Body of pancreas (tissue), 4 donors: ENCODE results near the gene WARS2. TPM values are rescaled to one million over a fixed set of nuclear protein-coding genes. Genes with fewer than 3 reads are reported as not detected.
A peak's percentile ranks its signal among the peaks of the same experiment; 100 is the strongest.

ENCODE experiments used
- ATAC-seq: fragments of 150-250 bp; one replicate; pipeline ENCODE4 v1.9.1; 2016
- DNase-seq, 4 donors: peaks; one replicate each; pipeline ENCODE4 v3.0.0-alpha.2; 2019
- H3K27ac ChIP-seq, 4 donors: fragments of 200-600 bp; sonication (generic); 1 replicate in 3 of 4; 2 replicates in 1 of 4; pipeline versions ENCODE4 v1.5.1 to v1.6.1; 2016 to 2019; ENCODE audit warnings: mild to moderate bottlenecking in 1 of 4, mixed read lengths in 1 of 4, moderate library complexity in 1 of 4
- H3K27me3 ChIP-seq, 2 donors: fragments of 200-600 bp; sonication (generic); one replicate each; pipeline ENCODE4 v1.6.0; 2016; ENCODE audit warnings: mild to moderate bottlenecking in 1 of 2
- H3K36me3 ChIP-seq, 2 donors: fragments of 200-600 bp; sonication (generic); replicated peaks in 1 of 2; 2 replicates each; pipeline ENCODE4 v1.5.1; 2016; ENCODE audit warnings: low read depth in 2 of 2; ENCODE audit not compliant: insufficient read depth in 1 of 2
- H3K4me1 ChIP-seq: fragments of 200-600 bp; sonication (generic); one replicate; pipeline ENCODE4 v1.6.0; 2016
- H3K4me3 ChIP-seq, 2 donors: fragments of 200-600 bp; sonication (generic); 1 replicate in 1 of 2; 2 replicates in 1 of 2; pipeline ENCODE4 v1.5.1; 2016 to 2019
- H3K9me3 ChIP-seq, 3 donors: fragments of 200-600 bp; sonication (generic); 1 replicate in 2 of 3; 2 replicates in 1 of 3; pipeline ENCODE4 v1.5.1; 2016
- CTCF ChIP-seq, 7 experiments: fragments of 450-650 bp in 4 of 7; fragments of 200-600 bp in 3 of 7; sonication (generic) in 3 of 7; IDR thresholded peaks; one replicate each; pipeline ENCODE4 v1.5.1; 2016 to 2019; ENCODE audit warnings: antibody characterized with exemption in 7 of 7
- POLR2A ChIP-seq, 3 donors: fragments of 450-650 bp; IDR thresholded peaks; one replicate each; pipeline ENCODE4 v1.6.1; 2016; ENCODE audit warnings: antibody characterized with exemption in 3 of 3, mild to moderate bottlenecking in 2 of 3
- WGBS, 2 donors: methylation state at CpG; one replicate each; pipeline ENCODE4 v1.1.5; 2017; 5-methylcytosine and 5-hydroxymethylcytosine counted together
- intact Hi-C: fragments of 100-400 bp; cut with DNase I; formaldehyde crosslinking; loops from one replicate; pipeline ENCODE4 v1.15.1; 2023
- total RNA-seq, 2 donors: library from RNA; depleted of rRNA; stranded (reverse); fragments of >200 nt; gene quantifications; one replicate each; pipeline ENCODE4 v1.1.0, GENCODE V29; 2016

Gene WARS2
- total RNA-seq, 2 donors from 2014 or later, result 4.9 to 11.7 TPM

- Histone ChIP-seq H3K4me3 (no peak overlapping the region), H3K36me3 (no peaks in the 10 kb centered on the region), H3K27ac (no peak overlapping the region), H3K4me1 (peaks cover 27% of the 10 kb centered on the region), H3K27me3 (peaks cover 4 to 82% of the 10 kb centered on the region in 2 donors), H3K9me3 (no peaks in the 10 kb centered on the region)
- intact Hi-C loops, result no loop called here
- ATAC-seq, result no peak
- DNase-seq, result no peak
- WGBS, 2 donors, result 22 to 30% methylated on average over 7 to 22 of the region's 22 CpGs
- no peak for TF ChIP-seq CTCF (IDR thresholded peaks at IDR 0.05)
- TF ChIP-seq POLR2A (IDR thresholded peaks at IDR 0.05), result no peak
Observed at GRCh38 chr1:118989878-118990378, 150.5 kb downstream of the WARS2 start.

GRCh38 chr1:118989006-118989815 lies 151.2 kb downstream of the WARS2 start:
- Histone ChIP-seq H3K4me1 (peaks cover 34% of the 10 kb centered on the region), H3K36me3 (no peaks in the 10 kb centered on the region), H3K27ac (no peak overlapping the region), H3K4me3 (no peak overlapping the region), H3K27me3 (peaks cover 4 to 86% of the 10 kb centered on the region in 2 donors), H3K9me3 (no peaks in the 10 kb centered on the region)
- DNase-seq (no peak), ATAC-seq (no peak)
- TF ChIP-seq CTCF (IDR thresholded peaks at IDR 0.05), result no peak
- no peak for TF ChIP-seq POLR2A (IDR thresholded peaks at IDR 0.05)
- WGBS, 2 donors, result 13 to 17% methylated on average over 41 to 44 of the region's 44 CpGs
- intact Hi-C loops, result no loop called here

GRCh38 chr1:118988186-118989005 lies 152.1 kb downstream of the WARS2 start, which contains the start of gene TBX15:
TBX15 (minus strand) TSS chr1:118988343; CDS start chr1:118987795, 548 bp downstream.
- intact Hi-C loops, result no loop called here
- Histone ChIP-seq H3K27me3 (peaks cover 4 to 86% of the 10 kb centered on the region in 2 donors), H3K36me3 (no peaks in the 10 kb centered on the region), H3K9me3 (peaks cover 0 to 5% (median 0%) of the 10 kb centered on the region in 3 donors), H3K4me1 (peaks cover 37% of the 10 kb centered on the region), H3K4me3 (peak within 1 kb of the TSS in 1 of 2 donors; percentile 31), H3K27ac (no peak within 1 kb of the TSS)
- DNase-seq, result no peak
- ATAC-seq, result no peak
- TF ChIP-seq CTCF (IDR thresholded peaks at IDR 0.05) (no peak), POLR2A (IDR thresholded peaks at IDR 0.05) (no peak)
- 9 to 15% methylated on average over 31 of the region's 31 CpGs for WGBS, 2 donors

- ATAC-seq, result no peak
- no peak overlapping the region for H3K27ac ChIP-seq
- 3 to 9% methylated on average over 28 to 55 of the region's 65 CpGs for WGBS, 2 donors
- TF ChIP-seq POLR2A (IDR thresholded peaks at IDR 0.05) (no peak), CTCF (IDR thresholded peaks at IDR 0.05) (no peak)
- H3K36me3 ChIP-seq, result no peaks in the 10 kb centered on the region
- peaks cover 4 to 87% of the 10 kb centered on the region in 2 donors for H3K27me3 ChIP-seq
- peaks cover 37% of the 10 kb centered on the region for H3K4me1 ChIP-seq
- H3K4me3 ChIP-seq, result peak overlapping the region in 1 of 2 donors; percentile 31
- intact Hi-C loops, result no loop called here
- no peak for DNase-seq
- H3K9me3 ChIP-seq, result peaks cover 0 to 5% (median 0%) of the 10 kb centered on the region in 3 donors
Observed at GRCh38 chr1:118987468-118988185, 152.8 kb downstream of the WARS2 start.
